Activated T-helper 17 cell treated with anti-CD3 and anti-CD28 coated beads, Interleukin-2, amount 50 U/mL, for 72 hours (primary cell): ENCODE results near the gene LTB4R. TPM values are rescaled to one million over a fixed set of nuclear protein-coding genes. Genes with fewer than 3 reads are reported as not detected.

ENCODE experiments used
- ATAC-seq: fragments of 150-1000 bp; cut with Tn5 transposase; replicated peaks from 2 replicates; pipeline ENCODE4 v1.10.0; 2021; ENCODE audit warnings: mild to moderate bottlenecking, moderate library complexity
- H3K27ac Mint-ChIP-seq: one replicate; pipeline ENCODE4 v1.8.0; 2022; ENCODE audit warnings: mixed read lengths
- H3K27me3 Mint-ChIP-seq: one replicate; pipeline ENCODE4 v1.8.0; 2022; ENCODE audit warnings: mixed read lengths
- H3K36me3 Mint-ChIP-seq: one replicate; pipeline ENCODE4 v1.8.0; 2022; ENCODE audit warnings: low read depth, mild to moderate bottlenecking, mixed read lengths
- H3K4me1 Mint-ChIP-seq: one replicate; pipeline ENCODE4 v1.8.0; 2022; ENCODE audit warnings: mixed read lengths
- H3K4me3 Mint-ChIP-seq: one replicate; pipeline ENCODE4 v1.8.0; 2022; ENCODE audit warnings: mild to moderate bottlenecking, mixed read lengths
- H3K9me3 Mint-ChIP-seq: one replicate; pipeline ENCODE4 v1.8.0; 2022; ENCODE audit warnings: mixed read lengths
- total RNA-seq, 2 donors: library from RNA; stranded (reverse); gene quantifications; one replicate each; pipeline ENCODE4 v1.2.3, GENCODE V29; 2022

Gene LTB4R
- total RNA-seq, 2 donors from 2014 or later, result 11.6 to 21.4 TPM

DNA sequence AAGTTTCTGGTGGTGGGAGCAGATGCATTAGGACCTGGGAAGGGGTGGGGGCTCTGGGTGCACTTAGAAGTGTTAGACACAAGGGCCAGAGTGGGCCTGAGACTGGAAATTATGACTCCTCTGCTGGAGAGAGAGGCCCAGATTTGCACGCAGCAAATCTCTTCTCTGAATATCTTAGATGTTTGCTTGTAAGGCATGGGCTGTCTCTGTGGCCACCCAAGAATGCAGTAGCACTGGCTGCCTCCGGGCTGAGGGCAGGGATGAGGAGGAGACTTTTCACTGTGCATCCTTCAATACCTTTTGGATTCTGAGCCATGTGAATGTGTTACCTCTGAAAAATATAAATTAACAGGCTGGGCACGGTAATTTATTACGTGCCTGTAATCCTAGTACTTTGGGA is 26.0 kb upstream of the LTB4R start:
- H3K9me3 Mint-ChIP-seq, result no peaks in the 10 kb centered on the region
- no peak overlapping the region for H3K4me3 Mint-ChIP-seq
- no peak for ATAC-seq
- H3K4me1 Mint-ChIP-seq, result peaks cover 12% of the 10 kb centered on the region
- H3K27me3 Mint-ChIP-seq, result no peaks in the 10 kb centered on the region
- peaks cover 21% of the 10 kb centered on the region for H3K36me3 Mint-ChIP-seq
- H3K27ac Mint-ChIP-seq, result no peak overlapping the region

DNA sequence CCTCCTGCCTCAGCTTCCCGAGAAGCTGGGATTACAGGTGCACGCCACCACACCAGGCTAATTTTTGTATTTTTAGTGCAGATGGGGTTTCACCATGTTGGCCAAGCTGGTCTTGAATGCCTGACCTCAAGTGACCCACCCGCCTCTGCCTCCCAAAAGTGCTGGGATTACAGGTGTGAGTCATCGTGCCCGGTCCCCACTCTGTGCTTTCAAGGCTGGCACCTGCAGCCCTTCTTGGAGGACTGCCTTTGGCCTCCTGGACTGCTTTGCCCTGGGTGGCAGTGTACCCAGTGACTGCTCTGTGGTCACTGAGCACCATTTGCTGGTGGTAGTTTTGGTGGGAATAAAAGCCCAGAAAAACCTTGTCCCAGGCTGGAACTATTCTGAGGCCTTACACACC is 24.3 kb upstream of the LTB4R start:
- Mint-ChIP-seq H3K9me3 (no peaks in the 10 kb centered on the region), H3K4me3 (no peak overlapping the region), H3K36me3 (peaks cover 38% of the 10 kb centered on the region), H3K27me3 (no peaks in the 10 kb centered on the region), H3K27ac (no peak overlapping the region), H3K4me1 (peaks cover 16% of the 10 kb centered on the region)
- ATAC-seq, result no peak

DNA sequence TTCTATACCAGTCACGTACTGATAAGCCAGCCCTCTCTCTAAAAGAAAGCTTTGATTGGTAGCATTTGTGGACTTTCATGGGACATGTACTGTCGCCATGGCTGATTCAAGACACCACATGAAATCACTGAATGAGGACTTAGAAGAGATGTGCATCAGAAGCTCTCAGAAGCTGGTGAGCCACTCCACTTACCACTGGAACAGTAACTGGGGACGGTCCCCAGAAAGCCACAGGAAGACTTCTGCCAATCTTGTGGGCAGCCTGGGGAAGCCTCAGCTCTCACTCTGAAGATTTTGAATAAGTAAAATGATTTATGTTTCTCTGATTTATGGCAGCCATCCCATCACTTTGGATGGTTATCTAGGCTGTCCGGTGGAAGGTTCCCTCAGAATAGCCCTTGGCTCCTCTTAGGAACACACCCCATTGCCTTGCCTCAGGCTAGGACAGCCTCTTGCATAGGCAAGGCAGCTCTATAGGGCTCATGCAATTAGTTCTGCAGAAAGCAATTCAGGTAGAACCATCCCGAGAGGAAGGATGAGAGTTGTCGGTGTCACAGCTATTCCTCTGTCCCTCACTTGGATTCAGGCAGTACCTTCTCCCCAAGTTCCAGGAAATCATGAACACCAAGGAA is 21.5 kb upstream of the LTB4R start:
- ATAC-seq, result peak; percentile 100
- Mint-ChIP-seq H3K27ac (no peak overlapping the region), H3K36me3 (peaks cover 60% of the 10 kb centered on the region), H3K4me3 (peak overlapping the region; percentile 49), H3K4me1 (peaks cover 16% of the 10 kb centered on the region), H3K27me3 (no peaks in the 10 kb centered on the region), H3K9me3 (no peaks in the 10 kb centered on the region)

DNA sequence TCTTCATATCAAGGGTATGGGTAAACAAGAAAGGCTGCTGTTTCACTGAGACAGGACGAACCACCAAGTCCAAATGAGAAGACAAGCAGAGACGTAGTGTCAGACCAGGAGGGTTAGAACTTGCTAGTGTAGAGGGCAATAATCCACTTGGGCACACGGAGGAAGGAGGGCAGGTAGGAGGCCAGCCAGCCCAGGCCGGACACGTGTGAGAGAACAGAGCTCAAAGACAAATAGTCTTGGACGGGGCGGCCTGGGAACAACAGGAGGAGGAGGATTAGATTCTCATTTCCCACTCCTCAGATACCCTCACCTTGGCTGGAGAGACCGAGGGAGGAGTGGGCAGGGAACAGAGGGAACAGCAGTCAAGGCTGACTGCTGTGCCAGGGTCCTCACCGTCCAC is 20.6 kb upstream of the LTB4R start:
- Mint-ChIP-seq H3K27me3 (no peaks in the 10 kb centered on the region), H3K36me3 (peaks cover 69% of the 10 kb centered on the region), H3K27ac (no peak overlapping the region), H3K9me3 (no peaks in the 10 kb centered on the region), H3K4me1 (peaks cover 16% of the 10 kb centered on the region), H3K4me3 (no peak overlapping the region)
- no peak for ATAC-seq

DNA sequence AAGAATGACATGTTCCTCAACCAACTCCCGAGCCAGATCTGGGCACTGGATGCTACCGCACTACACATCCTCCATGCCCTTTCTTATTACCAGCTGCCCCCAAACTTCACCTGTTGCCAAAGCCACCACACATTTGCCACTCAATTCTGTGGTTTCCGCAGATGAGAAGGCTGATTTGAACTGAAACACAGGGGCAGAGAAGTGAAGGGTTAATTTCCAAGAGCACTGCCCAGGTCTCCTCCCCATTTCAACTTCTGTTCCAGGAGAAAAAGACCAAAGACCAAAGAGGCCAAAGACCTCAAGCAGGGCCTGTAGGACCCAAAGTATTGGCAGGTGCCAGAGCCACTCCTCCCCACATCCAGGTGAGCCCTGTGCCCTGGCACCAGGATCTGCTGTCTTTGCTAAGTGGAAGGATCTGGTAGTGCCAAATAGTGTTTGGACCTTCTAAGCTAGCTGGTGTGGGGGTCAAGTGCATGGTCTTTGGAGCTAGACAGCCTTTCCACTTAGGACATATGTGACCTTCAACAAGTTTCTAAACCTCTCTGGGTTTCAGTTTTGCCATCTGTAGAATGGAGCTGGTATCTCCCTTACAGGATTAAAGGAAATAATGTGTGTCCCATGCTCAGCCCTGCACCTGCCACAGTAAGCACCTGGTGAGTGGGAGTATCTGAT is 19.7 kb upstream of the LTB4R start:
- Mint-ChIP-seq H3K27me3 (no peaks in the 10 kb centered on the region), H3K4me1 (peaks cover 20% of the 10 kb centered on the region)

DNA sequence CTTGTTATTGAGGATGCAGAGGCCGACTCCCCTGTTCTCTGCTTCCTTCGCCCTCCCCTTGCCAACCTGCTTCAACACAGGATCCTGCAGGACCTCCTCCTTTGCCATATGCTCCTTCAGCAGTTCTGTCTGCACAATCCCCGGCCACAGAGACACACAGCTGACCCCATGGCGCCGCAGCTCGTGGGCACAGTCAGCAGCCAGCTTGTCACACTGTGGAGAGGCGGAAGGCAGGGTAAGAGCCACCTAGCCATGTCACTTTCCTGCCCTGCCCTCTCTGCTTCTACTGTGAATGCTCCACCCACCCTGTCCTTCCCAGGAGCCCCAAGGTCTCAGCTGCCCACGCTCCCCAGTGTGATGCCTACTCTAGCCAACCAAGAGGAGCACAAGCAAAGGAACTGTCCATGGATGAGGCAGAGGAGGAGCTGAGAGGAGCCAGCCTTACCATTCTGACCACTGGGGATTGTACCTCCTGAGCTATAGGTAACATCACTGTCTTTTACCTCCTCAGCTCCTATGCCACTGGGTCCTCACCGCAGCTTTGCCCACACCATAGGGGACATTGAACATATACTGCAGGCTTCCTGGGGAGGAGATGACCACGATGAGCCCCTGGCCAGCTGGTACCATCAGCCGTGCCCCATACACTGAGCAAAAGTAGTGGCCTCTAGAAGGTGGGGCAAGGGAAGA is 19.0 kb upstream of the LTB4R start:
- H3K9me3 Mint-ChIP-seq, result no peaks in the 10 kb centered on the region
- no peak overlapping the region for H3K27ac Mint-ChIP-seq
- no peak for ATAC-seq
- H3K27me3 Mint-ChIP-seq, result no peaks in the 10 kb centered on the region
- H3K4me3 Mint-ChIP-seq, result no peak overlapping the region
- H3K4me1 Mint-ChIP-seq, result peaks cover 27% of the 10 kb centered on the region
- H3K36me3 Mint-ChIP-seq, result peaks cover 81% of the 10 kb centered on the region

More for the DNA sequence above, 19.7 kb upstream of the LTB4R start:
- H3K27ac Mint-ChIP-seq, result no peak overlapping the region
- no peak overlapping the region for H3K4me3 Mint-ChIP-seq
- ATAC-seq, result no peak
- H3K36me3 Mint-ChIP-seq, result peaks cover 78% of the 10 kb centered on the region
- H3K9me3 Mint-ChIP-seq, result no peaks in the 10 kb centered on the region

DNA sequence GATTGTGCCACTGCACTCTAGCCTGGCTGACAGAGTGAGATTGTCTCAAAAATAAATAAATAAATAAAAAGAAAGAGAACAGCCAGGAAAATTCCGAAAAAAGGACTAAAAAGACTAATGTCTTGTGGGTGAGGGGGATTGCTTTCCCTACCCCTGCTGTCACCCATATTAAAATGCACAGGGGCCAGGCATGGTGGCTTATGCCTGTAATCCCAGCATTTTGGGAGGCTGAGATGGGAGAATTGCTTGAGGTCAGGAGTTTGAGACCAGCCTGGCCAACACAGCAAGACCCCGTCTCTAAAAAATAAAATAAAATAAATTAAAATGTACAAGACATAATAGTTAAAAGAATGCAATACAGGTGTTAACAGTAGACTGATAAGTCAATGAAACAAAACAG is 17.8 kb upstream of the LTB4R start:
- Mint-ChIP-seq H3K27ac (no peak overlapping the region), H3K9me3 (no peaks in the 10 kb centered on the region), H3K27me3 (no peaks in the 10 kb centered on the region), H3K4me1 (peaks cover 29% of the 10 kb centered on the region), H3K36me3 (peaks cover 72% of the 10 kb centered on the region), H3K4me3 (no peak overlapping the region)
- no peak for ATAC-seq

DNA sequence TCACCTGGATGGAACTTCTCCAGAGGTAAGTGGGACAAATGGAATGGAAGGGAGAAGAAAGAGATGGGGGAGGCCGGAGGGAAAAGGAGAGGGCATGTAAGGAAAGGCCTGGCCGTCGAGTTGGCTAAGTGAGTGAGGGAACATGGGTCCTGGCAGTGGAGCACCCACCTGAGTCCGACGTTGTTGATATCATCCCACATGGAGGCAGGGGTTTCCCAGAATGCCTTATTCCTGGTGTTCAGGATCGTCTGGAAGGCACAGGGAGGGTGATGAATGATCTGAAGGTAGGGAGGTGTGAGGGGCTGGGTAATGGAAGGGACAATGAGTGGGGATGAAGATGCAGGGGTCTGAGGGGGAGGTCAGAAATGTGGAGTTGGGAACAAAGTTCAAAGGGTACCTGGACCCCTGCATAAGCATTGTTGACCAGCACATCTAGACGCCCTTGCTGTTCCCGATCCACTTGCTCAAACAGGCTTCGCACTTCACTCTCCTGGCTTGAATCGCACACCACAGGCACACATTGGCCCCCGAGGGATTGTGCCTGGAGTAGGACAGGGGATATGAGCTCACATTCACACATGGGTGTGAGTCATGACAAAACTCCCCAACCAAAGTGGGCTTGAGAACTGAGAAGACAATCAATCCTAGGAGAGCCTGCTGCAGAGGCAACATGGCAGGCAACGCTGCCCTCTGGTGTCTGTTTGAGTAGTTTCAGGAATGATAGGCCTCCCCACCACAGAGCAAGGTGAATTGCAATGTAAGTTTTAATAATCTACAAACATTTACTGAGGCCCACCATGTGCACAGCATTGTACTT is 14.8 kb upstream of the LTB4R start:
- ATAC-seq, result peak; percentile 82
- Mint-ChIP-seq H3K9me3 (no peaks in the 10 kb centered on the region), H3K27ac (peak overlapping the region; percentile 58), H3K36me3 (peaks cover 63% of the 10 kb centered on the region), H3K27me3 (no peaks in the 10 kb centered on the region), H3K4me3 (peak overlapping the region; percentile 25), H3K4me1 (peaks cover 24% of the 10 kb centered on the region)

DNA sequence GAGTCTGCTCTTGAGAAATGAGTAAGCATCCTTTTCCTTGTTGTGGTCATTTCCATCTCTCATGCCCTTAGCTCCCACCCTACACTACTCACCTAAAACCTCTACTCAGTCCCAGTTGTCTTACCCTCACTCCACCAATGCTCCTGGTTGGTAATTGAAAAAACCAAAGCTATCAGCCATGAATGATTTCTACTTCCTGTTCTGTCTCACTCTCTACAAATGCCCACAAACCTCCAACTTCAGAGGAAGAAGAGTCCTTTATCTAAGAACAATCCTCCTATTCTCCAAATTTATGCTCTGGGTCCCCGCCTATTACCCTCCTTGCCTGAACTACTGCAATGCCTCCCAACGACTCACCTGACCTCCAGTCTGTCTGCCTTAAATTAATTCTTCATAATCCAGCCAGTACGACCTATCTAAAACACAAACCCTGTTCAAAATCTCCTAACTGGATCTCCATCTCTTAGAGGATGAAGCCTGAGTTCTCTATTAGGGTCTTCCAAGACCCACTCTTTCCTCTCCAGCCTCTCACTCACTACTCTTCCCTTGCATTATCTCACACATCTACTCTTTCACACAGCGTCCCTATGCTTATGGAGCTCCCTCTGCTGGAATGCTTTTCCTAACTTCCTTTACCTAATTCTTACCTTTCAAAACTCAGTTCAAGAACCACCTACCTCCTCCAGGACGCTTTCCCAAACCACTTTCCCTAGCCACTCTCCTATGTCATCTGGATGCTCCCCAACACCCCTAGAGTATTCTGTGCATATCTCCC is 13.9 kb upstream of the LTB4R start:
- Mint-ChIP-seq H3K4me3 (peak overlapping the region; percentile 25), H3K27ac (peak overlapping the region; percentile 58), H3K36me3 (peaks cover 63% of the 10 kb centered on the region), H3K4me1 (peaks cover 24% of the 10 kb centered on the region), H3K9me3 (no peaks in the 10 kb centered on the region), H3K27me3 (no peaks in the 10 kb centered on the region)
- ATAC-seq, result peak; percentile 40

DNA sequence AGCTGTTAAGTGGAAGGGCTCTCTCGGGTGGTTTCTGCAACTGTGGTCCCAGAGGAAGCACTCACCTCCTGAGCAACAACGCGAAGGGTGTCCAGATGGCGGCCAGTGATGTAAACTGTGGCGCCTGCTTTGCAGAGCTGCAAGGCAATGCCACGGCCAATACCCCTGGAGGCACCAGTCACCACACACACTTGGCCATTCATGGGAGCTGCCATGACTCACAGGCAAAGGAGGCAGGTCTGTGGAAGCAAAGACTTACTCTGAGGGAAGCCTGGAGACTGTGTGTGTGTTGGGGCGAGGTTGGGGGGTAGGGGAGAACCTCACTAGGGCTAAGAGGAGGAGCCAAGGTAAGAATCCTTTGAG is 12.4 kb upstream of the LTB4R start:
- Mint-ChIP-seq H3K27me3 (no peaks in the 10 kb centered on the region), H3K4me3 (peak overlapping the region; percentile 95), H3K27ac (peak overlapping the region; percentile 96), H3K4me1 (peaks cover 24% of the 10 kb centered on the region), H3K9me3 (no peaks in the 10 kb centered on the region), H3K36me3 (peaks cover 69% of the 10 kb centered on the region)
- peak; percentile 7 for ATAC-seq

DNA sequence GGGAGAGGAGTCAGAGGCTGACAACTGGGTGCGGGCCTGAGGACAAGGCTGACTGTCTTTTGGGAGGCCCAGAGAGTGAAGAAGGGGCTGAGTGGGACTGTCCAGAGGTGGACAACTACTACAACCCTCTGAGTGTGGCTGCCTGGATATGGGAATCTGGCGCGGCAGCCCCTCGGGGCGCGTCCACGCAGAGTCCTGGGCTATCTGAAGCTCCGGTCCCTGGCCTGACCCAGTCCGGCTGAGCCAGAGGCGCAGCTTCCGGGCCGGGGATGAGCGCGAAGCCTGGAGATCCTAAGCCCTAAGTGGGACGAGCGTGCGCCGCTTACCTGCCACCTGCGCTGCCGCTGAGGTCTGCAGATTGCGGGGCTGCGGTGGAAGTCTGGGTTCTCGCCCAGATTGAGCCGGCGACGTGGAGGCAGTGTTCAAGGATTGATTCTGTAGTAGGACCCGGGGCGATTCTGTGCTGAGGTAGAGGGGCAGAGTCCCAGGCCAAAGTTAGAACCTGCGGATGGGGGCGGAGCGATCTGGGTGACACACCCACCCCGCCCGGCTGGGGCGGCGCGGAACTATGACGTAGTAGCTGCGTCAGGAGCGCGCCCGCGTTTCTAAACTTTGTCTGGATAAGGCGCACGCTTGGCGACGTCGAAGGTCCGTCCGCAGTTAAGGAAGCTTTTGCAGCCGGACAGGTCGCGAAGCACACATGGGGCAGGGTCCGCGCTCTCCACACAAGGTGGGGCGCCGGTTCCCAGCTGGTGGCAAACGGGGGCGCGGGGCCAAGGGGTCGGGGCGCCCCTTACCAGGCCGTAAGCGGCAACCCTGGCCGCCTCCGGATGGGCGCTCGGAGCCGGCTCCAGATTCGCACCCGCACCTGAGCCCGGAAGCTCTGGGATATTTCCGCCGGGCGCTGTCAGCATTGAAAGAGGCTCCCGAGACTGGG is 11.8 kb upstream of the LTB4R start, which contains the start of the genes DHRS1 and NOP9:
TSS of gene DHRS1 (minus strand) at position 526 of the 937 bp plus-strand sequence. CDS start 674 bp downstream, outside the sequence.
TSS of gene NOP9 (plus strand) at position 596 of the 937 bp plus-strand sequence. CDS start at position 701, 105 bp downstream.
- Mint-ChIP-seq H3K4me3 (peak within 1 kb of the TSS; percentile 95), H3K4me1 (peaks cover 24% of the 10 kb centered on the region), H3K27ac (peak within 1 kb of the TSS; percentile 96)

DNA sequence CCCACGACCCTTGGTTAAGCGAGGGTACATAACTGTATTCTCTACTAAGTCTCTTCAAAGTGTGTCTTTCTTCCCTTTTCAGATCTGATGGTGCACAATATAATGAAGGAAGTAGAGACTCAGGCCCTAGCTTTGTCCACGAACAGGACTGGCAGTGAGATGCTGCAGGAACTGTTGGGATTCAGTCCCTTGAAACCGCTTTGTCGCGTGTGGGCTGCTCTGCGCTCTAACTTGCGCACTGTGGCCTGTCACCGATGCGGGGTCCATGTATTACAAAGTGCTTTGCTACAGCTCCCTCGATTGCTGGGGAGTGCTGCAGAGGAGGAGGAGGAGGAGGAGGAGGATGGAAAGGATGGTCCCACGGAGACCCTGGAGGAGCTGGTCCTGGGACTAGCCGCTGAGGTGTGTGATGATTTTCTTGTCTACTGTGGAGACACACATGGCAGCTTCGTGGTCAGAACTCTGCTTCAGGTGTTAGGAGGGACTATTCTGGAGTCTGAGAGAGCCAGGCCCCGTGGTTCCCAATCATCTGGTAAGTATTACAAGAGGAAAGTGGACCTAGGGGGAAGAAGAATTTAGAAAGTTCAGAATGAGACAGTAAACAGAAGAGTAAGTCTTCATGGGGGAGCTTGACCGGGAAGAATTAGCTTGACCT is 10.8 kb upstream of the LTB4R start:
- ATAC-seq, result no peak
- no peaks in the 10 kb centered on the region for H3K9me3 Mint-ChIP-seq
- H3K4me1 Mint-ChIP-seq, result peaks cover 24% of the 10 kb centered on the region
- H3K36me3 Mint-ChIP-seq, result peaks cover 69% of the 10 kb centered on the region
- H3K4me3 Mint-ChIP-seq, result peak overlapping the region; percentile 95
- H3K27me3 Mint-ChIP-seq, result no peaks in the 10 kb centered on the region
- H3K27ac Mint-ChIP-seq, result no peak overlapping the region

More for the DNA sequence above, 11.8 kb upstream of the LTB4R start, which contains the start of the genes DHRS1 and NOP9:
- H3K27me3 Mint-ChIP-seq, result no peaks in the 10 kb centered on the region
- H3K36me3 Mint-ChIP-seq, result peaks cover 69% of the 10 kb centered on the region
- ATAC-seq, result peak; percentile 84
- H3K9me3 Mint-ChIP-seq, result no peaks in the 10 kb centered on the region
